GM19328 (cell line): ENCODE data around the gene SFXN1.
"Not testable (repeated sequence)": the region's sequence is repeated elsewhere in the genome, so short reads cannot be mapped to it uniquely, and the experiment has no call there.

Experiments
- ATAC-seq: cut with Tn5 transposase; IDR thresholded peaks from one replicate; pipeline ENCODE4 v1.9.1; 2021; ENCODE audit warnings: mild to moderate bottlenecking, moderate library complexity; ENCODE audit not compliant: unreplicated experiment

Gene SFXN1

GRCh38 chr5:175493726-175494125 is 15.4 kb downstream of the SFXN1 start:
- ATAC-seq: no peak

DNA sequence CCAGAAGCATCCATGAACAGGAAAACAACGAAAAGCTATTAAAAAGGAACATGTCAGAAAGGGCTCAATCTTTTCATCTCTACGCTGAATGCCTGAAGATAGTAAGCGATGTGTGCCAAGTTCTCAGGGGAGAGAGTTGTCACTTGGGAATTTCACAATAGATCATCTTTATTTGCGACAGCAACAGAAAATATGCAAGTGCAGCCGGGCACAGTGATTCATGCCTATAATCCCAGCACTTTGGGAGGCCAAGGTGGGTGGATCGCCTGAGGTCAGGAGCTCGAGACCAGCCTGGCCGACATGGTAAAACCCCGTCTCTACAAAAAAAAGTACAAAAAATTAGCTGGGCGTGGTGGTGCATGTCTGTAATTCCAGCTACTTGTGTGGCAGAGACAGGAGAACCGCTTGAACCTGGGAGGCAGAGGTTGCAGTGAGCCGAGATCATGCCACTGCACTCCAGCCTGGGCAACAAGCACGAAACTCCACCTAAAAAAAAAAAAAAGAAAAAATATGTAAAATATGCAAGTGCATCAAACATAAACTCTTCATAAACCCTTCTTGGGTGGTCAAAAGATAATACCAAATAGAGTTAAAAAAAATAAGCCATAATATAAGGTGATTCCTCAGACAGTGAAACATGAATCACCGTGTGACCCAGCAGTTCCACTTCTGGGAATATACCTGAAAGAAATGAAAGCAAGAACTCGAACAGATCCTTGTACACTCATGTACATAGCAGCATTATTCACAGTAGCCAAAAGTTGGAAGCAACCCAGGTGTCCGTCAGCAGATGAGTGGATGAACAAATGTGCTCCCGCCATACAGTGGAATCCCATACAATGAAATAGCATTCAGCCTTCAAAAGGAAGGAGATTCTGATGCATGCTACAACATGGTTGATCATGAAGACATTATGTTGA is 16.2 kb downstream of the SFXN1 start:
- no peak for ATAC-seq

- ATAC-seq: no peak
Observed at GRCh38 chr5:175501759-175502158, 23.4 kb downstream of the SFXN1 start.

DNA sequence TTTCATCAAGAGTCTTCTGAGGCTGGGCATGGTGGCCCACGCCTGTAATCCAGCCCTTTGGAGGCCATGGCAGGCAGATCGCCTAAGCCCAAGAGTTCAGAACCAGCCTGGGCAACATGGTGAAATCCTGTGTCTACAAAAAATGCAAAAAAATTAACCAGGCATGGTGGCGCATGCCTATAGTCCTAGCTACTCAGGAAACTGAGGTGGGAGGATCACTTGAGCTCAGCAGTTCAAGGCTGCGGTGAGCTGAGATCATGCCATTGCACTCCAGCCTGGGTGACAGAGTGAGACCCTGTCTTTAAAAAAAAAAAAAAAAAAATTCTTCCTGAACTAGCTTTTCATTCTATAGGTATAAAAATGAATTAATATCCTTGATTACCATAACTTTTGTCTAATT is 29.3 kb downstream of the SFXN1 start:
- not testable (repeated sequence) for ATAC-seq

DNA sequence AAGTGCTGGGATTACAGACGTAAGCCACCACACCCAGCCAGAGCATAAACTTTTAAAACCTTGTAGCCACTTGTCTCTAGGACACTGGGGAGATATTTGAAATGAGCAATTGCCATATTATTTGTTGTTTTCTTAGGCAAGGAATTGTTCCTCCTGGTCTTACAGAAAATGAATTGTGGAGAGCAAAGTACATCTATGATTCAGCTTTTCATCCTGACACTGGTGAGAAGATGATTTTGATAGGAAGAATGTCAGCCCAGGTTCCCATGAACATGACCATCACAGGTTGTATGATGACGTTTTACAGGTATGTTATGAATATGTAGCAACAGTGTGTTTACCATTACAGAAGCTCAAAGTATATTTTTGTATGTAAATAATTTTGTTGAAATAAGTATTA is 30.5 kb downstream of the SFXN1 start:
- ATAC-seq: no peak

DNA sequence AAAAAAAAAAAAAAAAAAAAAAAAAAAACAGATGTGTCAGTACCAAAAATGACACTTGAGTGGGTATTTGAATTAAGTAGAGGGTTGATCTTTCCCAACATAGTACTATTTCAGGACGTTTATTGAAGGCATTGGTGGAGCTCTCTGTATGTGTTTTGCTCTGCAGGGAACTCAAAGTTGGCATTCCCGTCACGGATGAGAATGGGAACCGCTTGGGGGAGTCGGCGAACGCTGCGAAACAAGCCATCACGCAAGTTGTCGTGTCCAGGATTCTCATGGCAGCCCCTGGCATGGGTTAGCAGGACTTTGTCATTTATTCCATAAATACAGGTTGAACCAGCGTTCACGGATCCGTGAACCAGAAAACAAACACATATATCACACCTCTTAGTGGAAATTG is 34.9 kb downstream of the SFXN1 start:
- ATAC-seq: no peak

DNA sequence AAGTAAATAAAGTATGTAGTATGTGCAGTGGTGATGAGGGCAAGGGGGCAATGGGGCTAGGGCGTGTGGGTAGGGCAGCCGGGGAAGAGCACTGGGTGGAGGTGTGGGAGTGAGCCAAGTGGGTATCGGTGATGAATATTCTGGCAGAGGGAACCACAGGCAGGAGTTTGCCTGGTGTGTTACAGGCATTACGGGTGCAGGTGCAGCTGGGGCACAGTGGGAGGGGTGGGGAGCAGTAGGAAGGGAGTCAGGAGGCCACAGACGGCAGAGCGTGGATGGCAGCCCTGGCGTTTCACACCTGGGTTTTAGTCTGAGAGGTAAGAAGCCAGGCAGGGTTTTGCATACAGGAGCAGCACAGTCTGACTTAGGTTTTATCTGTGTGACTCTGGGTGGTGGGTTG is 35.4 kb downstream of the SFXN1 start:
- no peak for ATAC-seq

GRCh38 chr5:175516933-175517823 is 38.8 kb downstream of the SFXN1 start:
- no peak for ATAC-seq

- no peak for ATAC-seq
Observed at GRCh38 chr5:175517824-175518450, 39.6 kb downstream of the SFXN1 start.

DNA sequence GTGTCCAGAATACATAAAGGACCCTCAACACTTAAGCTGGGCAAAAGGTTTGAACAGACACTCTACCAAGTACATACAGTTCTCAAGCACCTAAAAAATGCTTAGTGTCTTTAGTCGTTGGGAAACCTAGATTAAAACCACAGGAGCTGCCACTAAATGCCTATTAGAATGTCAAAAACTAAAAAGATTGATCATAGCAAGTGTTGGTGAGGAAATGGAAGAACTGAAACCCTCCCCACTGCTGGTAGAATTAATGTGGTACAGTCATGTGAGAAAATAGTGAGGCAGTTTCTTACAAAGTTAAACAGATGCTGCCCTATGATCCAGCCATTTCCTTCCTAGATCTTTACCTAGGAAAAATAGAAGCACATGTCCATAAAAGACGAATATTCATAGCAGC is 40.6 kb downstream of the SFXN1 start:
- ATAC-seq: no peak

DNA sequence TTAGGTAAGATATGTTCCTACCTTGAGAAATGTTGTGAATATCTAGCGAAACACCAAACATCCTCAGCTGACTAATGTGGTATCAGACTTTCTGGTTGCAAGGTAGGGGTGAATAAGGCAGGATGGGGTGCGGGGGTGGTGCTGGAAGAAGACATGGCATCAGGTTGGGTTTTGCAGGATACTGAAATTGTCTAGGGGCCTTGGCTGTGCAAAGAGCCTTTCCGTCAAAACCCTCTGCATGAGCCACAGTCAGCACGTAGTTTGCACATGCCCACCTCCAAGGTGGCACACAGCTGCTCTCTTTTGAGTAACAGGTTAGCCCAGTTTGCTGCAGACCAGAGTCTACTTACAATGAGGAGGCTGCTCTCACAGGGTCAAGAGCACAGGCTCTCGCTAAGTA is 42.0 kb downstream of the SFXN1 start:
- no peak for ATAC-seq

GRCh38 chr5:175520873-175521272 is 42.5 kb downstream of the SFXN1 start:
- ATAC-seq: no peak

DNA sequence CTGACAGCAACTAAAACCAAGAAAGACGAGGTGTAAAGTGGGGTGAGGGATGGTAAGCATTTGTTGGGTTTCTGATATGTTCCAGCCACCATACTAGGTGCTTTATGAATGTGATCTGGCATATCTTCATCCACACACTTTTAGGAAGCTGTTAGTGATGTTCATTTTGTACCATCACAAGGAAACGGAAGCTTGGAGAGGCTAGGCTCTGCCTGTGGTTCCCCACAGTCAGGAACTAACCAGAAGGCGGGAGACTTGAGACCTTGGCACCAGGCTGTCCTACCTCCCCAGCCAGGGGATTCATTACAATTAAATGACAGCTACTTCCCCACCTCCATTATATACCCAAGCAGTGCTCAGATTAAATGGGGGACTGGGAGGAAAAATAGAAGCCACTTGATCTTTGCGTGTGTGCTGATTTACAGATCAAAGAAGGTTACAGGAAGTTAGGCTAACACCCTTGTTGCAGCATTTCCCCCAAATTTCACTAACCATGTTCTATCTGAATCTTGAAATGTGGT is 43.0 kb downstream of the SFXN1 start:
- ATAC-seq: no peak

DNA sequence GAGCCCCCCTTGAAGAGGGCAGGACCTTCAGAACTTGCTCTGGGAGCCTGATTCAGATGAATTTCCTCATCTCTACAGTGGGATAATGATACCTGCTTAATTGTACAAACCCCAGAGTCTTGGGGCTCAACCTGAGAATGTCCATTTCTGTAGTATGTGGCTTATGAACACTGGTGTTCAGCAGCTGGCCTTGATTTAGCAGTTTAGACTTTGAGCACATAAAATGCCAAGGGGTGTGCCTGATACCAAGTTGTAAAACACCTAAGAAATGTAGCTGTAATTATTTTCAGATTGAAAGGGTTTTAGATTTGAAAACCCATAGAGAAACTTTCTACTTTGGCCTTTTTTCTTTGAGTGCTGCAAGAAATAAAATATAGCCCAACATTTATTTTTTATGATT is 44.9 kb downstream of the SFXN1 start:
- no peak for ATAC-seq

- ATAC-seq: no peak
Observed at GRCh38 chr5:175524211-175524610, 45.9 kb downstream of the SFXN1 start.

DNA sequence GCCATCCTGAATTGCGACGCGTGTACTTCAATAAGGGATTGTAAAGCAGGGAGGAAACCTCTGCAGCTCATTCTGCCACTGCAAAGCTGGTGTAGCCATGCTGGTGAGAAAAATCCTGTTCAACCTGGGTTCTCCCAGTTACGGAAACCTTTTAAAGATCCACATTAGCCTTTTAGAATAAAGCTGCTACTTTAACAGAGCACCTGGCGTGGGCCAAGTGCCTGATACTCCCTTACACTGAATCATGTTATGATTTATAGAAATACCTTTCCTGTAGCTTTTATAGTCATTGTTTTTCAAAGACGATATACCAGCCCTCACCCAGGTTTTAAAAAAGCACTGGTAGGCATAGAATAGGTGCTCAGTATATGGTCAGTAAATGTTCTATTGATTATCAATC is 48.3 kb downstream of the SFXN1 start:
- no peak for ATAC-seq

GRCh38 chr5:175531361-175531760 is 53.0 kb downstream of the SFXN1 start:
- ATAC-seq: no peak

DNA sequence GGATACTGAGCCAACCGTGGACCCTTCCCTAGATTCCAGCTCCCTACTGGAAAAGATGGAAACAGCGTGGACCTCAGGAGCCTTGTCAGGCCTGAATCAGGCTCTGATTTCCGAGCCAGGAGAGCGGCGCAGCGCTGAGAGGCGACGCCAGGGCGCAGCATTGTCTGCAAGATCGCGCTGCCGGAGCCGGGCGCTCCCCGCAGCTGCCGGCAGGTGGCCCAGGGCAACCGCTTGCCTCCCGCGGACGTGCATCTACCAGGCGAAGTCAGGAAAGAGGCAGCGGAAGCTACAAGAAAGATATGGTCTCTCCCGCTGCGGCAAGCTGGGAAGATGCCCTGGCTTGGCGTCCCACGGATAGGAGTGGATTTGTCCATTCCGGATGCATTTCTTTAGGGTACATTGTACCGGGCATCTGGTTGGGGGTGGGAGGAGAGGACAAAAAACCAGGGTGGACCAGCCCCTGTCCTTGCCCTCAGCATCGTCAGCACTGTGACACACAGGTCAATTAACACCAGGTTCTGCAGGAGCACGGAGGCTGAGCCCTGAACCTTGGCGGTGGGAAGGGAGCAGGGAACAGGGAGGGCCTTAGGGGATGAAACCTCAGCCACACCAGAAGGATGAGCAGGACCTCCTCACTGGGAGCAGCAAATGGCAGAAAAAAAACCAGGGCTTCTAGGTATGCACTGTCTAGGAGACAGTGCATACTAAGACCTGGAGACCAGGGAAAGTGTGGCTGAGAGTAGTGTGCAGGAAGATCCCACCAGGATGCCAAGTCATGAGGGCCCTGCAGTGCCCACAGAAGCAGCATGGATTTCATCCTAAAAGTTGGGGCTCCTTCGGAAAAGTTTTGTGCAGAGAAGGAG is 55.9 kb downstream of the SFXN1 start:
- peak; percentile 82 for ATAC-seq

DNA sequence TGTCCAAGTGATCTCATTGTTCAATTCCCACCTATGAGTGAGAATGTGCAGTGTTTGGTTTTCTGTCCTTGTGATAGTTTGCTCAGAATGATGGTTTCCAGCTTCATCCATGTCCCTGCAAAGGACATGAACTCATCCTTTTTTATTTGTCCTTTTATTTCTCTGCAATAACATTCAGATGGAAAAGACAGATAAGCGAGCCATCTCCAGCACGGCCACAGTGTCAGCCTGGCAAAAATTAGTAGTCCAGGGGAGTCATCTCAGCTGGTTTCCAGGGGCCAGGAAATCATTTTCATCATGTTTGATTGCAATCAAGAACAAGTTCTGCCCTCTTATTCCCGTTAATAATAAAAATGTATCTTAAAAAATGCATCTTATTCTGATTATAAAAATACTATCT is 57.0 kb downstream of the SFXN1 start:
- ATAC-seq: not testable (repeated sequence)

DNA sequence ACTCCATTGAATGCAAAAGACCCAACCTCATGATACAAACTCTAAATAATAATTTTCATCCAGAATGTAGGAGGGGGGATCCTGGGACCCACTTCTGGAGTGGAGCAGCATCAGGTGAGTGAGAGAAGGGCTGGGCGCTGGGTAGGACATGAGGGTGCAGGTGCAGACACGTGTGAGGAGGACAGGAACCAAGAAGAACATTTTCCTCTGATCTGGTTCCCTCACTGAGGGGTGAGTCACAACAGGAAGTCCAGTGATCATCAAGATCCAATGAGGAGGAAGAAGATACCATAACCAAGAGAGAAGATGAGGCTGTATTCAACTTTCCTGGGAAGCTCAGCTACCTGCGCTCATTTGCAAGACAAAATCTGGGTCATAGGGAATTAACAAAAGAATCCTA is 57.4 kb downstream of the SFXN1 start:
- no peak for ATAC-seq
